GM12874 (cell line): ENCODE results near the gene PLA2G2F.
A peak's percentile ranks its signal among the peaks of the same experiment; 100 is the strongest.

ENCODE experiments used
- CTCF ChIP-seq: IDR thresholded peaks from 2 replicates; pipeline ENCODE4 v1.5.1; 2011; ENCODE audit warnings: low read depth, mild to moderate bottlenecking, control low read depth, low read length, moderate library complexity; ENCODE audit not compliant: insufficient read depth

PLA2G2F gene

GRCh38 chr1:20107796-20108195 lies 31.3 kb upstream of the PLA2G2F start:
- no peak for TF ChIP-seq CTCF

- TF ChIP-seq CTCF: no peak
Observed at GRCh38 chr1:20108366-20109123, 30.6 kb upstream of the PLA2G2F start.

GRCh38 chr1:20109223-20109856 lies 29.8 kb upstream of the PLA2G2F start:
- peak; percentile 27; the same call in 1 of the 2 replicates for TF ChIP-seq CTCF

- no peak for TF ChIP-seq CTCF
Observed at GRCh38 chr1:20110679-20111078, 28.4 kb upstream of the PLA2G2F start.

- TF ChIP-seq CTCF: no peak
Observed at GRCh38 chr1:20111452-20111851, 27.7 kb upstream of the PLA2G2F start.

GRCh38 chr1:20112279-20113000 lies 26.7 kb upstream of the PLA2G2F start:
- TF ChIP-seq CTCF: no peak

- no peak for TF ChIP-seq CTCF
Observed at GRCh38 chr1:20114021-20114648, 25.0 kb upstream of the PLA2G2F start.
